Measurements from ENCODE around the gene NBPF3.
"Not testable (repeated sequence)": the region's sequence is repeated elsewhere in the genome, so short reads cannot be mapped to it uniquely, and the experiment has no call there.

The NBPF3 gene

GRCh38 chr1:21435646-21436487 is 4.1 kb upstream of the NBPF3 start:
- no peak for TF ChIP-seq CTCF (conservative IDR thresholded peaks at IDR 0.05; ENCODE audit: control insufficient read depth, insufficient read depth, low read depth, low read length)
- H3K4me3 ChIP-seq (ENCODE audit: control insufficient read depth, low read depth, low read length): no peak overlapping the region
- DNase-seq (ENCODE audit: low read depth): no peak

- no peak for TF ChIP-seq CTCF (conservative IDR thresholded peaks at IDR 0.05; ENCODE audit: control insufficient read depth, insufficient read depth, low read depth, low read length)
- DNase-seq (ENCODE audit: low read depth): peak; percentile 26
- H3K4me3 ChIP-seq (ENCODE audit: control insufficient read depth, low read depth, low read length): peak overlapping the region; percentile 61
Measured at GRCh38 chr1:21436488-21437340, 3.2 kb upstream of the NBPF3 start.

- H3K4me3 ChIP-seq (ENCODE audit: control insufficient read depth, low read depth, low read length): peak overlapping the region; percentile 61
- TF ChIP-seq CTCF (conservative IDR thresholded peaks at IDR 0.05; ENCODE audit: control insufficient read depth, insufficient read depth, low read depth, low read length): no peak
- DNase-seq (ENCODE audit: low read depth): no peak
Measured at GRCh38 chr1:21437341-21437640, 2.6 kb upstream of the NBPF3 start.

- H3K4me3 ChIP-seq (ENCODE audit: control insufficient read depth, low read depth, low read length); DNase-seq (ENCODE audit: low read depth): not testable (repeated sequence)
Measured at GRCh38 chr1:21438646-21439312, 1.2 kb upstream of the NBPF3 start.

GRCh38 chr1:21439345-21439720 is 604 bp upstream of the NBPF3 start:
- no peak for DNase-seq (ENCODE audit: low read depth)
- no peak for TF ChIP-seq CTCF (conservative IDR thresholded peaks at IDR 0.05; ENCODE audit: control insufficient read depth, insufficient read depth, low read depth, low read length)
- H3K4me3 ChIP-seq (ENCODE audit: control insufficient read depth, low read depth, low read length): peak overlapping the region; percentile 69

GRCh38 chr1:21440630-21441125 is 741 bp downstream of the NBPF3 start:
- peak overlapping the region; percentile 69 for H3K4me3 ChIP-seq (ENCODE audit: control insufficient read depth, low read depth, low read length)
- peak; percentile 62 for DNase-seq (ENCODE audit: low read depth)

GRCh38 chr1:21446647-21447046 is 6.7 kb downstream of the NBPF3 start:
- not testable (repeated sequence) for H3K4me3 ChIP-seq (ENCODE audit: control insufficient read depth, low read depth, low read length); DNase-seq (ENCODE audit: low read depth)

- DNase-seq (ENCODE audit: low read depth): peak; percentile 74
- no peak for TF ChIP-seq CTCF (conservative IDR thresholded peaks at IDR 0.05; ENCODE audit: control insufficient read depth, insufficient read depth, low read depth, low read length)
- H3K4me3 ChIP-seq (ENCODE audit: control insufficient read depth, low read depth, low read length): no peak overlapping the region
Measured at GRCh38 chr1:21447311-21447710, 7.4 kb downstream of the NBPF3 start.
